CD4-positive, alpha-beta memory T cell (primary cell): ENCODE measurements around the gene SLC6A19. TPM values are rescaled to one million over a fixed set of nuclear protein-coding genes. Genes with fewer than 3 reads are reported as not detected.
A peak's percentile ranks its signal among the peaks of the same experiment; 100 is the strongest.

Experiments
- CTCF ChIA-PET: fragments of 350-600 bp; sonication (Branson Sonifier 250); formaldehyde crosslinking; loops from one replicate; lab custom pipeline; 2021; ENCODE audit warnings: inconsistent platforms; ENCODE audit not compliant: partially characterized antibody; lab: Charles Lee
- POLR2A ChIA-PET: fragments of 350-600 bp; sonication (Branson Sonifier 250); formaldehyde crosslinking; loops from one replicate; lab custom pipeline; 2021; ENCODE audit not compliant: partially characterized antibody; lab: Charles Lee
- DNase-seq, 5 donors: peaks; one replicate each; pipeline versions ENCODE4 v3.0.0 to v3.0.0-alpha.2; 2020 to 2022; ENCODE audit warnings: mixed read lengths in 1 of 5
- H3K27ac ChIP-seq: one replicate; pipeline ENCODE4 v1.7.0; 2013; ENCODE audit warnings: low read depth, low read length
- H3K27me3 ChIP-seq: 2 replicates; pipeline ENCODE4 v1.7.0; 2013; ENCODE audit warnings: mild to moderate bottlenecking, low read length, moderate library complexity; ENCODE audit not compliant: insufficient read depth
- H3K36me3 ChIP-seq: 2 replicates; pipeline ENCODE4 v1.7.0; 2013; ENCODE audit warnings: mild to moderate bottlenecking, low read length, moderate library complexity; ENCODE audit not compliant: insufficient read depth
- H3K4me1 ChIP-seq: 2 replicates; pipeline ENCODE4 v1.7.0; 2013; ENCODE audit warnings: mild to moderate bottlenecking, low read length, moderate library complexity; ENCODE audit not compliant: insufficient read depth
- H3K4me3 ChIP-seq, 2 donors: one replicate each; pipeline ENCODE4 v1.7.0; 2013; ENCODE audit warnings: low read length in 2 of 2, mild to moderate bottlenecking in 1 of 2
- H3K9me3 ChIP-seq, 2 donors: one replicate each; pipeline ENCODE4 v1.7.0; 2013; ENCODE audit warnings: low read length in 2 of 2, control low read depth in 1 of 2; ENCODE audit not compliant: control insufficient read depth in 1 of 2
- H3K27ac Mint-ChIP-seq, 7 donors: one replicate each; pipeline ENCODE4 v1.8.0; 2020 to 2021; ENCODE audit warnings: mixed read lengths in 7 of 7, mild to moderate bottlenecking in 6 of 7, inconsistent platforms in 3 of 7, moderate library complexity in 3 of 7
- H3K27me3 Mint-ChIP-seq, 2 donors: one replicate each; pipeline ENCODE4 v1.8.0; 2020 to 2021; ENCODE audit warnings: mixed read lengths in 2 of 2
- H3K36me3 Mint-ChIP-seq, 2 donors: one replicate each; pipeline ENCODE4 v1.8.0; 2020 to 2021; ENCODE audit warnings: mixed read lengths in 2 of 2, inconsistent platforms in 1 of 2, mild to moderate bottlenecking in 1 of 2
- H3K4me1 Mint-ChIP-seq, 4 donors: one replicate each; pipeline ENCODE4 v1.8.0; 2020 to 2021; ENCODE audit warnings: mixed read lengths in 4 of 4, mild to moderate bottlenecking in 1 of 4
- H3K4me3 Mint-ChIP-seq, 8 donors: one replicate each; pipeline ENCODE4 v1.8.0; 2020 to 2021; ENCODE audit warnings: mixed read lengths in 8 of 8, mild to moderate bottlenecking in 7 of 8, moderate library complexity in 6 of 8, inconsistent platforms in 3 of 8
- H3K9me3 Mint-ChIP-seq, 8 donors: one replicate each; pipeline ENCODE4 v1.8.0; 2020 to 2021; ENCODE audit warnings: mixed read lengths in 8 of 8, mild to moderate bottlenecking in 5 of 8, inconsistent platforms in 3 of 8, moderate library complexity in 1 of 8
- intact Hi-C: fragments of 100-400 bp; cut with micrococcal nuclease; formaldehyde crosslinking; loops from one replicate; pipeline ENCODE4 v1.15.1; 2023
- polyA plus RNA-seq, 2 donors: library from polyadenylated mRNA; unstranded; fragments of 300-500 nt; fragmentation: Illumina TruSeq; gene quantifications; one replicate each; pipeline ENCODE4 v1.2.3, GENCODE V29; 2021
- total RNA-seq, 2 experiments: library from RNA; stranded (reverse); gene quantifications; one replicate each; pipeline ENCODE4 v1.2.3, GENCODE V29; 2021

Gene SLC6A19
- total and polyA plus RNA-seq, 4 experiments from 2014 or later: not detected

DNA sequence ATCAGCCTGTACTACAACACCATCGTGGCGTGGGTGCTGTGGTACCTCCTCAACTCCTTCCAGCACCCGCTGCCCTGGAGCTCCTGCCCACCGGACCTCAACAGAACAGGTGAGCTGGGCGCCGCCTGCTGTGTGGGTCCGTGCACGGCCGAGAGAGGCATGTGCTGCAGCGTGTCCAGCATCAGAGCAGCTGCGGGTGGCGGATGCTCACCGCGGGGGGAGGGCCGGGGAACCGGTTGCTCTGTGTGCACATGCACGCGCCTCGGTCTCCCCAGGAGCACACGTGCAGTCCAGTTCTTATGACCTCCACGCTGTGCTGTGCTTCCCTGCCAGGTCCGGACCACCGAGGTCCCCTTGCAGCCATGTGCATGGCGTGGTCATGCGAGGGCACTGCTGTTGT lies 31.4 kb downstream of the SLC6A19 start:
- H3K4me3 Mint-ChIP-seq: no peak overlapping the region
- intact Hi-C loops: no loop called here
- no peaks in the 10 kb centered on the region for H3K9me3 ChIP-seq
- H3K4me1 ChIP-seq: no peaks in the 10 kb centered on the region
- ChIA-PET POLR2A (no interaction called here), CTCF (no interaction called here)
- DNase-seq: peak in 1 of 5 donors; percentile 33
- peaks cover 0 to 5% (median 0%) of the 10 kb centered on the region in 4 donors for H3K4me1 Mint-ChIP-seq
- no peak overlapping the region for H3K27ac Mint-ChIP-seq
- H3K27me3 ChIP-seq: no peaks in the 10 kb centered on the region
- H3K27me3 Mint-ChIP-seq: peaks cover 8 to 14% of the 10 kb centered on the region in 2 donors
- H3K36me3 ChIP-seq: no peaks in the 10 kb centered on the region
- no peak overlapping the region for H3K27ac ChIP-seq
- peaks cover 4 to 15% (median 8%) of the 10 kb centered on the region in 8 donors for H3K9me3 Mint-ChIP-seq
- no peaks in the 10 kb centered on the region for H3K36me3 Mint-ChIP-seq
- no peak overlapping the region for H3K4me3 ChIP-seq

GRCh38 chr5:1235379-1235778 lies 34.0 kb downstream of the SLC6A19 start:
- peak overlapping the region in 1 of 8 donors; percentile 22 for H3K4me3 Mint-ChIP-seq
- H3K27ac ChIP-seq: no peak overlapping the region
- H3K36me3 ChIP-seq: no peaks in the 10 kb centered on the region
- POLR2A ChIA-PET: no interaction called here
- H3K9me3 ChIP-seq: no peaks in the 10 kb centered on the region
- no peaks in the 10 kb centered on the region for H3K4me1 Mint-ChIP-seq
- H3K36me3 Mint-ChIP-seq: no peaks in the 10 kb centered on the region
- H3K27ac Mint-ChIP-seq: no peak overlapping the region
- CTCF ChIA-PET: no interaction called here
- intact Hi-C loops: no loop called here
- H3K9me3 Mint-ChIP-seq: peaks cover 4 to 15% (median 8%) of the 10 kb centered on the region in 8 donors
- no peak overlapping the region for H3K4me3 ChIP-seq
- H3K4me1 ChIP-seq: no peaks in the 10 kb centered on the region
- H3K27me3 ChIP-seq: no peaks in the 10 kb centered on the region
- H3K27me3 Mint-ChIP-seq: peaks cover 5 to 8% of the 10 kb centered on the region in 2 donors
- no peak for DNase-seq

GRCh38 chr5:1235838-1236237 lies 34.4 kb downstream of the SLC6A19 start:
- ChIA-PET POLR2A (no interaction called here), CTCF (no interaction called here)
- peaks cover 7 to 8% of the 10 kb centered on the region in 2 donors for H3K27me3 Mint-ChIP-seq
- DNase-seq: no peak
- no peaks in the 10 kb centered on the region for H3K36me3 Mint-ChIP-seq
- no peak overlapping the region for H3K27ac Mint-ChIP-seq
- H3K4me1 Mint-ChIP-seq: no peaks in the 10 kb centered on the region
- H3K36me3 ChIP-seq: no peaks in the 10 kb centered on the region
- intact Hi-C loops: no loop called here
- H3K4me3 ChIP-seq: no peak overlapping the region
- no peak overlapping the region for H3K27ac ChIP-seq
- H3K27me3 ChIP-seq: no peaks in the 10 kb centered on the region
- no peaks in the 10 kb centered on the region for H3K4me1 ChIP-seq
- peaks cover 4 to 15% (median 8%) of the 10 kb centered on the region in 8 donors for H3K9me3 Mint-ChIP-seq
- peak overlapping the region in 1 of 8 donors; percentile 22 for H3K4me3 Mint-ChIP-seq
- no peaks in the 10 kb centered on the region for H3K9me3 ChIP-seq

- H3K9me3 Mint-ChIP-seq: peaks cover 4 to 14% (median 8%) of the 10 kb centered on the region in 8 donors
- no peaks in the 10 kb centered on the region for H3K4me1 ChIP-seq
- H3K27me3 ChIP-seq: no peaks in the 10 kb centered on the region
- ChIA-PET CTCF (no interaction called here), POLR2A (no interaction called here)
- H3K36me3 Mint-ChIP-seq: no peaks in the 10 kb centered on the region
- H3K27ac ChIP-seq: no peak overlapping the region
- intact Hi-C loops: no loop called here
- H3K27ac Mint-ChIP-seq: no peak overlapping the region
- no peaks in the 10 kb centered on the region for H3K9me3 ChIP-seq
- no peak overlapping the region for H3K4me3 ChIP-seq
- no peaks in the 10 kb centered on the region for H3K36me3 ChIP-seq
- peaks cover 8% of the 10 kb centered on the region in 2 donors for H3K27me3 Mint-ChIP-seq
- H3K4me3 Mint-ChIP-seq: no peak overlapping the region
- DNase-seq: no peak
- H3K4me1 Mint-ChIP-seq: no peaks in the 10 kb centered on the region
Observed at GRCh38 chr5:1239505-1240251, 38.3 kb downstream of the SLC6A19 start.

DNA sequence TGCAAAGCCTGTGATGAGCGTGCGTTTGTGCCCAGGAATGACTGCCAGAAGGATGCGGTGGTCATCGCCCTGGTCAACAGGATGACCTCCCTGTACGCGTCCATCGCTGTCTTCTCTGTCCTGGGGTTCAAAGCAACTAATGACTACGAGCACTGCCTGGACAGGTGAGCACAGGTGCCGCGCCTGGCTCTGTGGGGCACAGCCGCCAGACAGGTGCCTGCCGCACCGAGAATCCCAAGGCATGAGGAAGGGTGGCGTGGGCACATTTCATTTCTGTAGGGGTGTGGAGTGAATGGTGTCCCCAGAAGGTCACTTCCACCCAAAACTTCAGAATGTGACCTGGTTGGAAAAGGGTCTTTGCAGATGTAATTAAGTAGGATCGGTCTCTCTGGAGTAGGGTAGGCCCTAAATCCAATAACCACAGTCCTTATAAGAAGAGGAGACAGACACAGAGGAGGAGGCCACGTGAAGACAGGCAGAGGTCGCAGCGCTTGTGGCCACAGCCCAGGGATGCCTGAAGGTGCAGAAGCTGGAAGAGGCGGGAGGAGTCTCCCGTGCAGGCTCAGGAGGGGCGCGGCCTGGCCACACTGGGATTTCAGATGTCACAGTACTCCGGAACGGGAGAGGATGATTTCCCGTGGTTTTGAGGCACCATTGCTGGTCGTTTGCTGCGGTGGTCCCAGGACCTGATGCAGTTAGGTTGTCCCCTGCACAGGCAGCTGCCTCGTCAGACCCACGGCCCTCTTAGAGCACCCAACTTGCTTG lies 39.3 kb downstream of the SLC6A19 start:
- DNase-seq: no peak
- Histone ChIP-seq H3K4me1 (no peaks in the 10 kb centered on the region), H3K27me3 (no peaks in the 10 kb centered on the region), H3K9me3 (no peaks in the 10 kb centered on the region), H3K36me3 (no peaks in the 10 kb centered on the region), H3K4me3 (no peak overlapping the region), H3K27ac (no peak overlapping the region)
- Mint-ChIP-seq H3K4me3 (no peak overlapping the region), H3K9me3 (peaks cover 4 to 10% (median 6%) of the 10 kb centered on the region in 8 donors), H3K27me3 (peaks cover 8 to 9% of the 10 kb centered on the region in 2 donors), H3K4me1 (no peaks in the 10 kb centered on the region), H3K36me3 (no peaks in the 10 kb centered on the region), H3K27ac (no peak overlapping the region)
- ChIA-PET POLR2A (no interaction called here), CTCF (no interaction called here)
- intact Hi-C loops: no loop called here

DNA sequence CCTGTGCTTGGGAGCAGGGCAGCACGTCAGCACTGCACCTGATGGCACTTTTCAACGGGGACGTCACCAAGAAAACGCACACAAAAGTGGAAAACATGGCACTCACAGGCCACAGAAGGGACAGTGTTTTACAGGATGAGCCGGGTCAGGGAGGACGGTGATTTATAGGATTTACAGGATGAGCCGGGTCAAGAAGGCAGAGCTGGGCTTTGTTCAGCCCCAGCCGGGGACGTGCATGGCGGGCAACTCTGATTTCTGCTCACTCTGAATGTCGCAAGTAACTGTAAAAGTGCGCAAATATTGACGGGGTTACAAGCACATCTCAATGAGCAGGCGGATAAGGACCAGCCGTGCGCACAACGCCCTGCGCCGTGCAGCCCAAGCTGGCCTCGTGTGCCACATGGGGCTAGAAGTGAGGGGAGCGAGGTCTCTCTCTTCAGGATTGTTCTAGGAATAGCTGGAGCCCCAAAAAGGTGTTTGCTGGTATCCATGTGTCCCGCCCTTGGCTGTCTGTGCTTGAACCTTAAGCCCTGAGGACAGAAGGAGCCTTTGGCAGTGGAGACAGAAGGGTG lies 40.2 kb downstream of the SLC6A19 start:
- no peak overlapping the region for H3K27ac Mint-ChIP-seq
- Histone ChIP-seq H3K9me3 (no peaks in the 10 kb centered on the region), H3K4me1 (no peaks in the 10 kb centered on the region), H3K4me3 (no peak overlapping the region), H3K27ac (no peak overlapping the region), H3K36me3 (no peaks in the 10 kb centered on the region), H3K27me3 (no peaks in the 10 kb centered on the region)
- intact Hi-C loops: no loop called here
- peaks cover 0 to 3% (median 0%) of the 10 kb centered on the region in 8 donors for H3K9me3 Mint-ChIP-seq
- no peak overlapping the region for H3K4me3 Mint-ChIP-seq
- no peaks in the 10 kb centered on the region for H3K4me1 Mint-ChIP-seq
- POLR2A ChIA-PET: no interaction called here
- CTCF ChIA-PET: no interaction called here
- no peaks in the 10 kb centered on the region for H3K36me3 Mint-ChIP-seq
- no peak for DNase-seq
- peaks cover 2 to 6% of the 10 kb centered on the region in 2 donors for H3K27me3 Mint-ChIP-seq

DNA sequence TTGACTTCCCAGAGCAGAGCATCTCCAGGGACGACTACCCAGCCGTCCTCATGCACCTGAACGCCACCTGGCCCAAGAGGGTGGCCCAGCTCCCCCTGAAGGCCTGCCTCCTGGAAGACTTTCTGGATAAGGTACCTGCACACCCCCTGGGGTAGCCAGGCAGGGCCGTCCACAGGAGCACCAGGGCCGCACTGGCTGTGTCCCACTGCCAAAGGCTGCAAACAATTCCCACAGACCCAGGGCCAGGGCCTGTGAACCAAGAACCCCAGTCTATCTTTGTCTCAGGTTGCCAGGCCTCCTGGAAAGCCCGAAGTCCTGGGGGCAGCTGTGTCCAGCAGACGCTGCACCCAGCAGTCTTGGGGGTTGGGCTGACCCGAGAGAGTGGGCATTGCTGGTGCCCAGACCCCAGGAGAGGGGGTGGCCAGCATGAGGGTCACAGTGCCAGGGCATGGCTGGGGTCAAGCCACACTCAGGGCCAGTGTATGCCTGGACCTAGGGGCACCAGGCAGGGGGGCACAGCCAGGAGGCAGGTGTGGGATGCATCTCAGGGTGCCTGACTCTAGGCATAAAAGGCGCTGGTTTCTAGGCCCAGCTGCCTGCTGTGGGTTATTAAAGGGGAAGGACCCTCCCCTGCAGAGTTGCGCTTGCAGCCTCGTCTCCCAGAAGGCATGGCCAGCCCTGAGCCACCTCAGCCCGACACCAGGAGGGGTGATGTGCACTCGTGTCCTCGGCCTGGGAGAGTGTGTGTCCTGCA lies 41.5 kb downstream of the SLC6A19 start:
- POLR2A ChIA-PET: no interaction called here
- no peak overlapping the region for H3K27ac Mint-ChIP-seq
- no peak overlapping the region for H3K4me3 ChIP-seq
- no peaks in the 10 kb centered on the region for H3K4me1 Mint-ChIP-seq
- no peaks in the 10 kb centered on the region for H3K27me3 ChIP-seq
- H3K27ac ChIP-seq: no peak overlapping the region
- H3K4me3 Mint-ChIP-seq: no peak overlapping the region
- no peaks in the 10 kb centered on the region for H3K36me3 ChIP-seq
- H3K9me3 Mint-ChIP-seq: no peaks in the 10 kb centered on the region
- peaks cover 2 to 8% of the 10 kb centered on the region in 2 donors for H3K27me3 Mint-ChIP-seq
- CTCF ChIA-PET: no interaction called here
- no peaks in the 10 kb centered on the region for H3K9me3 ChIP-seq
- no peak for DNase-seq
- H3K4me1 ChIP-seq: no peaks in the 10 kb centered on the region
- intact Hi-C loops: no loop called here
- no peaks in the 10 kb centered on the region for H3K36me3 Mint-ChIP-seq
